GM21529 (cell line): ENCODE measurements around the gene INTS6L.
"Not testable (repeated sequence)": the region's sequence is repeated elsewhere in the genome, so short reads cannot be mapped to it uniquely, and the experiment has no call there.

ENCODE experiments used
- ATAC-seq: cut with Tn5 transposase; IDR thresholded peaks from one replicate; pipeline ENCODE4 v1.9.1; 2021; ENCODE audit not compliant: unreplicated experiment

The INTS6L gene

DNA sequence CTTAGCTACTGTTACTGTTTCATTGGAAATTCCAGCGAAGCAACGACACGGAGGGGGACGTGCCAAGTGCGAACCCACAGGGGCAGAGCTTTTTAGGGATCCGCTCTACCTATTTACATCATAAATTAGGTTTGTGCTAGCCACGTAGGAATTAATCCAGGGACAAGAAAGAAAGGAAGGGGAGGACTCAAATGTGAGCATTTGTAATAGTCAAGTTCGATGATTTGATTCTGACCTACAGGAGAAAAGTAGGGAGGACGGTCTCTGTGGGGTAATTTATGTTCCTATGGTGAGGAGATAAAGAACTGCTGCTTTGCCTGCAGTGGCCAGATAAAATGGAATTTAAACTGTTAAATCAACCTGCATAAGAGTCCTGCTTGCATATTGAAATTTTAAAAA is 1.7 kb downstream of the INTS6L start:
- ATAC-seq, result no peak

DNA sequence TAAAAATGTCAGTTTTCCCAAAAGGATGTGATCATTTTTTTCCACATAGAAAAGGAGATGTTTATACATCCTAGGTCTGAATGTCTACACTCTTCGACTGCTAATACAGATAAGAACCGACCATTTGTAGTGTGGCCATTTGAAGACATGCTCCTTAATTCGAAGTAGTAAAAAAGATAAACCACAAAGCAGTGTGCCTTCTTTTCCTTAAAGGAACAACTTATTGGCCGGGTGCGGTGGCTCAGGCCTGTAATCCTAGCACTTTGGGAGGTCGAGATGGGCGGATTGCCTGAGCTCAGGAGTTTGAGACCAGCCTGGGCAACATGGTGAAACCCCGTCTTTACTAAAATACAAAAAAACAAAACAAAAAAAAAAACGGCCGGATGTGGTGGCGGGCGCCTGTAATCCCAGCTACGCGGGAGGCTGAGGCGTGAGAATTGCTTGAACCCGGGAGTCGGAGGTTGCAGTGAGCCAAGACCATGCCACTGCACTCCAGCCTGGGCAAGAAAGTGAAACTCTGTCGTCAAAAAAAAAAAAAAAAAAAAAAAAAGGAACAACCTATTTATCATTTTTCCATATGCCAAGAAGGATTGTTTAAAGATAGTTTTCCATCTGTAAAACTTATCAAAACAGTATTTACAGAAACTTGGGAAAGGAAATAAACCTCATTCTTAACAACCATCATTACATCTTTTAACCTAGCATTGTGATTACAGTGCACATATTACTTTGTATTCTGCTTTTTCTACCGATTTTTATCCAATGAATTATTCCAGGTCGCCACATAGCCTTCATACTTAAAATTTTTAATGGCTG is 2.6 kb downstream of the INTS6L start:
- ATAC-seq, result no peak

DNA sequence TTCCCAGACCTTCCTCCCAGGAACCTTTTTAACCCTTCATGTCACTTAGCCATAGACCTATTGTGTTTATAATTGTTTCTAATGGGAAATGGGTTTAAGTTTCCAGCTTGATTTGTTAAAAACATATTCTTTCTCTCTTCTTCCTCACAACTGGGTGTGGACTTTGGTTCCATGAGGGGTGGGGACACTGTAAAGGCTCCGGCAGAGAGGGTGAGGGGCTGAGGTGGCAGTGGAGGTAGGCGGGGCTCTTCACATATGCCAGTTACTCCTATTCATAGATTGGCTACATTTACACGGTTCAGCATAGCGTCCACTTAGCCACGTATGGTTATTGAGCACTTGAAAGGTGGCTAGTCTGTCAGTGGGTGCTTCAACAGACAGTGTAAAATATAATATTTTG is 7.8 kb downstream of the INTS6L start:
- no peak for ATAC-seq

DNA sequence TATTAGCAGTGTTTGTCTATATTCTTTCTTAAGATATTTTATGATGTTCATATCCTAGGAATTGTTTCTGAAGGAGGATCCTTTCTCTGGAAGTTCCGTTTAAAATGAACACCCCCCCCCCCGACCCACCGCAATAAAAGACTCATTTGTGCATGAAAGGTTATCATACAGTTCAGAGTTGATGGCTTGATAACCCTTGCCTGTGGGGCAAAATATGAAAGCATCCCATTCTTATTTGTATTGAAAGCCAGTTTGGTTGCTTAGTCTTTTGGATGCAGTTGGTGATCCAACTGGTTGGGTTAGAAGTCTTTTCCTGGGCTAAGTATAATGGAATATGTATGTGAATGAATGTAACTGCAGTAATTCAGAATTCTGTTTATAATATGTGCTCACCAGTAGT is 8.3 kb downstream of the INTS6L start:
- ATAC-seq, result no peak

DNA sequence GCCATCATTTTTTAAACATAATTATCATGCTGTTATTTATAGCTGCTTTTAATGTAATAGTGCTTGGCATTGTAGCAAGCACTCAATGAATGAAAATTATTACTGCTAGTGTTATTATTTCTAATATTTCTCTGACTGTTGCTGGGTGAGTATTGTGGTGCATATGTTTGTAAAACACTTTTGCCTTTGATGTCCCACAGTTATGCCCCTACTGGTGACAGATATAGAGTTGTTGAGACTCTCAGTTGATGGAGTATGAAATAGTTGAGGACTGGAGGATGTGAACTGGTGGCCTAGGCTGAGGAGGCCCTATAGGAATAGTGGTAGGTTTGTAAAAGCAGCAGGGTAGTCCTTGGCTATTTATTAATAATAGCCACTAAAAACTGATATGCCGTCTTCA is 9.6 kb downstream of the INTS6L start:
- ATAC-seq, result no peak

DNA sequence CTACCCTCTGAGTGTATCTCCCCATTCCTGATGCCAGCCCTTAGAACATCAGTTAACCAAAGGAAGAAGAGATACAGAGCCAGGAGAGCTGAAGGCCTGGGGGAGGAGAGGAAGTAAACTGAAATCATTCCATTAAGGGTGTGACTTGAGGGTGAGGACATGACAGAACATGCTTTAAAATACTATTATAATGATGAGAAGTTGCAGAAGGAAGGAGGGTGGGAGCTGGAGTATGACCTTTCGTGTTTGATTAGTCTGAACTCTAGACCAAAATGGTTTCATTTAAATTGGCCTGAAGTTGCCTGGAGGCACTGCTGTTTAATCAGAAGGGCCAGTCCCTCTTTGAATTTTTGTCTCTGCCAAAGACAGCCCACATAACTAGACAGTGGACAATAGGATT is 11.4 kb downstream of the INTS6L start:
- ATAC-seq, result no peak

DNA sequence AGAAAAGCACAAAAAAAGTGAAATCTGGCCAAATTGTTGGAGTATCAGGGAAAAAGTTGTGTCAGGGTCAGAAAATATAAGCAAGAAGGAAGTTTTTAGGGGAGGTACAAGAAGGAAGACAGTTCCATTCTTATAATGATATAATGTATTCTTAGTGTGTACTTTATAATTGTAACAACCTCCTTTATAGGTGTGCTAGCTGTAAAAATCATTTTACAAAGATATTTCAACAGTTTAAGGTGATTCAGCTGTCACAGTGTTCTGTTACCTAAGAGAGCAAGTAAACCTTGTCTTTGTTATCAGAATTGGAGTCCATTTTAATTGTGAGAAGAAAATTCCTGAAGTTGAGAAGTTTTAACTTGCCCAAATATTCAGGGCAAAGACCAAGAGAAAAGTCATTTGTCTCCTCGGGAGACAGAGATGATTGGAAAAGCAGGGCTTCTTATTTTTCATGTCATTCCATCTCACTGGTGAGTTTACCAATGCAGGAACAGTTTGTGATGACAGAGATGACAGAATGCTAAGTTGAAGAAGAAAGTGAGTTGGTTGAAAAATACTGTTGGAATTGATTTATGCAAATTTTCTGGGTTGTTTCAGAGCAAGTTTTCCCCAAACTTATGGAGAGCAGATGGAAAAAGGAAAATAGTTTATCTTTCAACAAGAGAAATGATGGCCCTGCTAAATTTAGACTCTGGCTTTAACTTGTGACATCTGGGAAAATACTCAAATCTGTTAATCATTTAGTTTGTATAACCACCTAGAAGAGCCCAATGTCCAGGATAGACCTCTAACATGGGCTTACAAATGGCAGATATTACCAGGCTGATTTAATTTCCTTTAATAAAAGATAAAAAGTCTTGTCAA is 14.8 kb downstream of the INTS6L start:
- no peak for ATAC-seq

DNA sequence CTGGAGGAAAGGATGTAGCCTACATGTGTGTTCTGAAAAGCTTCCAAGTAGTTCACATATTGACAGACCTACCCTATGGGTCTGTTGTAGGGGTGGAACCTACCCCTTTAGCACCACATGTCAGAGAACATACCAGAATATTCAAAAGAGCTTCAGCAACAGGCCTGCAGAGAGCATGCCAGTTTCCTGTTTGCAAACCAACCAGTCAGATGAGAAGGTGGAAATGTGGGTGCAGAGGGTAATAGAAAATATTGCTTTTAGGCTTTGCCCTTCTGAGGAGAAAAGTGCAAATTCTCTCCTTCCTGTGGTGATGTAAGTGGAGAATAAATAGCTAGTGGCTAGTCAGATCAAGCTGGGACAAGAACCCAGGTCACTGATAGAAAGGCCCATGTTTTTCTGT is 16.4 kb downstream of the INTS6L start:
- peak; percentile 63 for ATAC-seq

DNA sequence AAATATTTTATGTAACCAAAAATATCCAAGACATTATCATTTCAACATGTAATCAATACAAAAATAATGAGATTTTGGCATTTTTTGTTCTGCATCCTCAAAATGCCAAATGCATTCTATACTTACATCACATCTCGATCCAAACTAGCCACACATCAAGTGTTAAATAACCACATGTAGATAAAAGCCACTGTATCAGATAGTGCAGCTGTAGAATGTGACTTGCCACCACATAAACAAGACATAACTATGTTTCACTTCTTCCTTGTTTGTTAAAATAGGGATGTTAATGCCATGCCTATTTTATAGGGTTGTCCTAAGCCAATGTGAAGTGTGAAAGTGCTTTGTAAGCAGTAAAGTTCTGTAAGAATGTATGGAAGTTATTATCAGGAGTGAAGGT is 20.9 kb downstream of the INTS6L start:
- ATAC-seq, result no peak

DNA sequence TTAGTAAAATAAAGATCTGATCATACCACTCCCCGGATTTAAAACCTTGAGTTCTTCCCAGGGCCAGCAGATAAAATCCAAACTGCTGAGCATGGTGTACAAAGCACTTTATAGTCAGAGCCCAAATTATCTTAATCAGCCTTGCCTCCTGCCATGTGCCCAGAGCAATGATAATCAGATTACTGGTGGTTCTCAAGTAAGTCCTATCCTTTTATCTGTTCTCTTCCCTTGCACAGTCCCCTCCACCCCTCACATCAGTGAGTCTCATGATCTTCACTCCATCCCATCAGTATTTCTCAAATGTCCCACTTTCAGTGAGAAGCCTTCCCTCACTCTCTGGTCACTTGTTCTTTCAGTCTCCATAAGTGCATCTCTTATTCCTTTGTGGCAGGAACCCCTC is 22.7 kb downstream of the INTS6L start:
- no peak for ATAC-seq

DNA sequence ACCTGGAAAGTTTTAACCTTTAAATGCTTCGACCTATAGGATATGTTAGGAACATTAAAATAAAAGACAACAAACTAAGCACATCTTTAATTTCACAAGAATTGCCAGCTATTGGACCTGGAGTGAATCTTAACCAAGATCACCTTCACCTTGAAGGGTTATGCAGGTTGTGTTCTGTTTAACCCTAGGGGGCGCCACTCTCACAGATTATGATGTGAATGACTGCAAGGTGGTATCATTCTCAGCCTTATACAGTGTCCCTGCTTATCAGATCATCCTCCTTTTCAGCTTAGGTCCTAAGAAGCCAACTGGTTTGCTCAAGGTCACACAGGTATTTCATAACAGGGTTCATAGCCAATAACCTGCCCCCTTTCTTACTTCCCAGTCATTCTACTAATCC is 23.5 kb downstream of the INTS6L start:
- ATAC-seq, result peak; percentile 55

DNA sequence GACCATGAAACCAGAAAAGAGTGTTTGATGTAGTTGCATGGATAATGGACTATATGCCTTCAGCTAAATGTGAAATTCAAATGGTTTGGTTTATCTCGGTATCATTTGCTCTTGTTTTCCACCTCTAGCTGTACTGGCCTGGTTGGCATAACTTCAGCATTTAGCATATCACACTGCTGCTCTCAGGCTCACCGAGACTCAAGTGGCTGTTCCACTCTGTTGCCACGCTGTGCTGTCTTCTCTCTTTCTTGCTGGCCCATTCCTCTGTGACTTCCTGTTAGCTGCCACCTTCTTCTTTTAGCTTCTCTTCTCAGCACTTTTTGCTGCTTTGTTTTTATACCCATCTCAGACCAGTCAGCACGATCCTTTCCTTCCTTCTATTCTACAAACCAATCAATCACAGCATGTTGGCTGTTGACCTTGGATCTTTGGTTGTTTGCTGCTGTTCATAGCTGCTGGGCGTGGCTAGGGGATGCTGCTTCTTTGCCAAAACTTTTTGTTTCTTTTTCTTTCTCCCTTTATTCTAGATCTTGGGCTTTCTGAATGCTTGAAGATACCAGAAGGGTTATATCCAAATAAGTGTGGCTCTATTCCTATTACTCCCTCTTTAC is 24.0 kb downstream of the INTS6L start:
- ATAC-seq, result peak; percentile 67

DNA sequence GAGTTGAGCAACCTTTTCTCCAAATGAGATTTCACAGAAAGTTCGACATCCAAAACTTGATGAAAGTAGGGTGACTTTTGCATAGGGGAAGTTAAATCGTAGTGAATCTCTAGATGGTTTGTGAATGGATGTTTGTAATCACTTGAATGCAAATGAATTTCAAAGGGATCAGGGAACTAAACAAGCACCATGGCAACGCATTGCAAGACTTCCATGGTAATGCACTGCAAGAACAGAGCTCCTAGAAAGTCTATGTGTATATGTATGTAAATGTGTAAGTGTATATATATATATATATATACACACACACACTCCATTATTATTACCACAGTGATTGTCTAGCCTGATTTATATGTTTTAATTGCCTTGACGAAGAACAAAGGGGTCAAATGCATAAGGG is 27.3 kb downstream of the INTS6L start:
- ATAC-seq, result no peak

DNA sequence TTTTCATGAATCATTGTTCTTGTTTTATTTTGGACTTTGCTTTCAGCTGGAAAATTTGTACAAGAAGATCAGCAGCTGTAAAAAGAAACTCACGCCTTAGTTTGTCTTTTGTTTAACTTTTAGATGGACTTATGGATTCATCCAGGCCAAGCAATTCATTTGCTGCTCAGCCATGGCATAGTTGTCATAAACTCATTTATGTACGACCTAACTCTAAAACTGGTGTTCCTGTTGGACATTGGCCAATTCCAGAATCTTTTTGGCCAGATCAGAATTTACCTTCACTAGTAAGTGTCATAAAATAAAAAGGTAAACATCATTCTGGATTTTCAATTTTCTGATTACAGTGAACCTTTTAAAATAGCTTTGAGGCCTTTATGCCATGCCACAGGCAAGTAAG is 29.1 kb downstream of the INTS6L start:
- ATAC-seq, result no peak

DNA sequence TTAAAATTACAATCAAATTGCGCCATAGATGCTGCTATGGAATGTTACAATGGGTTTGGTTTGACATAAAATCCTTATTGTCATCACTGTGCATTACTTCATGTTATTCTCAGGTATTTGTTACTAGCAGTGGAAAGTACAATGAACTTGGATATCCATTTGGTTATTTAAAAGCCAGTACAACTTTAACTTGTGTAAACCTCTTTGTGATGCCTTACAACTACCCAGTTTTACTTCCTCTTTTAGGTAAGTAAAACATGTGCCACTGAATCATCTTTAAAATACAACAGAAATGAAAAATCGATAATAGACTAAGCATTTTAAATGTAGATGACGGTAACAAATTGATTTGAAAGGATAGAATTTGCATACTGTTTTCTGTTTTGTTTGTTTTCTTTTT is 35.6 kb downstream of the INTS6L start:
- ATAC-seq, result peak; percentile 73

DNA sequence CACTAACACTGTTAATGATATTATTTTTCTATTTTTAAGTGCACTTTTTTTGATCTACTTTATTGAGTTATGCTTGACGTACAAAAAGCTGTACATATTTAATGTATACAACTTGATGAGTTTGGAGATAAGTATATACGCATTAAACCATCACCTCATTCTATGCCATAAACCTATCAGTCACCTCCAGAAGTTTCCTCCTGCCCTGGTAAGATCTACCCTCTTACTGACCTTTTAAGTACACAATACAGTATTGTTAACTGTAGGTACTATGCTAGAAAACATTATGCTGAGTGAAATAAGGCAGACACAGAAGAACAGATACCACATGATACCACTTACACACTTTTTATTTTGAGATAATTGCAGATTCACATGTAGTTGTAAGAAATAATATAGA is 36.9 kb downstream of the INTS6L start:
- no peak for ATAC-seq

DNA sequence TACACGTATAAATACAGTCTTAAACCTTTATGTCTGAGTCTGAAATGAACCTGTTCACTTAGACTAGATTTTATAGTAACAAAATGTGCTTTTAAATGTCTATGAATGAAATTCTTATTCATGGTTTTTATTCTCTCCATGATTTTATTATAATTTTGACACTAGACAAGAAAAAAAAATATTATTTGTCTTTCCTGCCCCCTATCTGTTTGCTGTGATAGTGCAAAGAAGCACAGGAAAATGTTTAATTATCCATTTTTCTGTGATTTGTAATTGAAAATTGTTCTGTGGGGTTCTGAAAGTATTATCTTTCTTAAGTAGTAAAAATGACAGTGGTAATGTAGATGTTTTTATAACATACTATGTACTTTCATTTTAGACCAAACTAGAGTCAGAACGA is 52.0 kb downstream of the INTS6L start:
- ATAC-seq, result no peak

DNA sequence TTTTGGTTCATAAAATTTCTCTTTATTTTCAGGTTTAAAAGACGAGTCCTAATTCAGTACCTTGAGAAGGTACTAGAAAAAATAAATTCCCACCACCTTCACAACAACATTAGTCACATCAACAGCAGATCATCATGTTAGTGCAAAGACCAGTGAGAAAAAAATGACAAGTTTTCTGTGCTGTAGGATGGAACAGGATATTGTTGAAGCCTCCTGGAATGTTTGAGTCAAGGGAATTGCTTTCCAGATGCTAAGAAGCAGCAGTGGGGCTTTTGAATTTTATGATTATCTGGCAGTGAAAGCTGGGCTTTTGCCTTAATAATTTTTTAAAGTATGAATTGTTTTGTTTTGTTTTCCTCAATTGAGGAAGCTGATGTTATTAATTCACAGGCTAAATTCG is 61.0 kb downstream of the INTS6L start:
- ATAC-seq, result no peak

DNA sequence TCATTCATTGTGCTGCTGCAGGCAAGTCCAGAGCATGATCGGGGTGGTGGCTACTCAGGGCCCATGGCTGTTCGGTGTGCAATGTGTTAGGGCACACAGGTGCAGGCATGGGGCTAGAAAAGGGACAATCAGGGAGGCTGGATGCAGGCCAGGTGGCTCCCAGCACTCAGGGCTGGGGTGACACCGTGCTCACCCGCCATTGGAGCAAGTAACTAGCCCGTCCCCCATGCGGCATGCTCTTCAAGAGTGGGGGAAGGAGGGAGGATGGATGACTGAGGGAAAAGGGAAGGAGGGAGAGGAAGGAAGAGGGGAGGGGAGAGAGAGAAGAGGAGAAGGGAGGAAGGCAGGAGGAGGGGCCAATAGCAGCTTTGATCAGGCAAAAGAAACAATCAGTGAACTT is 64.7 kb downstream of the INTS6L start:
- no peak for ATAC-seq

DNA sequence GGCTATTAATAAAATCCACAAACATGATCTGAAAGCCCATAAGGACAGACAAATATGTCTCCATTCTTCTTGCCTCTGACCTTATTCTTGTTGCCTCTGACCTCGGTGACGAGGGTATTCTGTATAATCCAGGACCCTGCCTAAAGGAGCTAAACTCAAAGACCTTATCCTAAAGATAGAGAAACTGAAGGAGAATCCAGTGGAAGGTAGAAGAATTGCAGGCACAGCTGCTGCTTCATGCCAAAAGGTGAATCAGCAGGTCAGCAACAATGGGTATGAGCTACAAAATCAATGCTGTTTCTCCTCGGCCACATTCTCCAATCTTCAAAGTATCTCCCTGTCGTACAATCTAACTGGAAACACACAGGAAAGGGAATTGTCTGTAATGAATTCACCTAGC is 71.4 kb downstream of the INTS6L start:
- ATAC-seq, result no peak

DNA sequence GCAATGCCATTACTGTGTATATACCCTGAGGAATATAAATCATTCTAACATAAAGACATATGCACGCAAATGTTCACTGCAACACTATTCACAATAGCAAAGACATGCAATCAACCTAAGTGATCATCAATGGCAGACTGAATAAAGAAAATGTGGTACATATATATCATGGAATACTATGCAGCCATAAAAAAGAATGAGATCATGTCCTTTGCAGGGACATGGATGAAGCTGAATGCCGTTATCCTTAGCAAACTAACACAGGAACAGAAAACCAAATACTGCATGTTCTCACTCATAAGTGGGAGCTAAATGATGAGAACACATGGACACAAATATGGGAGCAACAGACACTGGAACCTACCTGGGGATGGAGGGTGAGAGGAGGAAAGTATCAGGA is 73.6 kb downstream of the INTS6L start:
- ATAC-seq, result not testable (repeated sequence)

DNA sequence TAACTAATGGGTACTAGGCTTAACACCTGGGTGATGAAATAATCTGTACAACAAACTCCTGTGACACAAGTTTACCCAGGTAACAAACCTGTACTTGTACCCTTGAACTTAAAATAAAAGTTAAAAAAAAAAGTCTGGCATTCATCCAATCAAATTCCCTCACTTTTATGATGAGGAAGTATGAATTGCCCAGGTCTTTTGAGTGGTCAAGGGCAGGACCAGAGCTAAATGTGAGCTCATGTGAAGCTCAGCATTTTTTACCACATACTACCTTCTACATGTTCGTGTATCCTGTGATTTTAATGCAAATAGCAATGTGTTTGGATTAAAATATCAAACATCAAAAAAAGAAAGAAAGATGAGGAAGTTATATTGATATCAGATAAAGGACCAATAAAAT is 74.0 kb downstream of the INTS6L start:
- ATAC-seq, result not testable (repeated sequence)
